K562 (cell line): ENCODE results near the gene ANO4. TPM values are rescaled to one million over a fixed set of nuclear protein-coding genes. Genes with fewer than 3 reads are reported as not detected.

Source experiments
- ATAC-seq: fragments of 200-7000 bp; cut with Tn5 transposase; 3 replicates; pipeline ENCODE4 v1.9.1; 2020; ENCODE audit warnings: moderate library complexity
- BruUV-seq: library from RNA; stranded (reverse); fragments of 400-500 nt; replicated peaks from 2 replicates; lab custom pipeline; 2021; lab: Mats Ljungman, UMichigan
- CTCF ChIA-PET: fragments of 300-600 bp; formaldehyde crosslinking; extraction: SDS; loops from one replicate; lab custom pipeline; 2021; ENCODE audit warnings: low intra/inter-chr PET ratio; lab: Yijun Ruan, JAX
- POLR2A ChIA-PET: fragments of 300-600, 350-650 bp; sonication (Branson Sonifier 250); formaldehyde crosslinking; extraction: SDS; loops from one replicate; lab custom pipeline; 2021; ENCODE audit warnings: antibody characterized with exemption, inconsistent platforms; lab: Yijun Ruan, JAX
- DNase-seq, 4 experiments: peaks; one replicate each; pipeline versions ENCODE4 v3.0.0 to v3.0.0-alpha.2; 2011 to 2018; ENCODE audit warnings: low spot score in 3 of 4, mixed read lengths in 3 of 4; ENCODE audit errors: extremely low read depth in 1 of 4
- FAIRE-seq: peaks from 2 replicates; lab custom pipeline; 2011; peaks lifted over from hg19 to GRCh38; lab: Jason Lieb, UNC
- H2AFZ ChIP-seq: 2 replicates; pipeline ENCODE4 v1.6.0; 2011; ENCODE audit warnings: low read depth, low read length, control low read depth, inconsistent platforms
- H3K27ac ChIP-seq: fragments of 200-600 bp; 3 replicates; pipeline ENCODE4 v1.8.0; 2011; ENCODE audit warnings: low read depth, mild to moderate bottlenecking, control low read depth, inconsistent platforms, low read length, moderate library complexity, mixed read lengths; ENCODE audit errors: extremely low read depth
- H3K27me3 ChIP-seq, 2 experiments: fragments of 300-600 bp in 1 of 2; 2 replicates in 1 of 2; 3 replicates in 1 of 2; pipeline versions ENCODE4 v1.6.0 to v1.8.0; 2011; ENCODE audit warnings: inconsistent platforms in 2 of 2, low read length in 2 of 2, mild to moderate bottlenecking in 1 of 2, mixed read lengths in 1 of 2, moderate library complexity in 1 of 2; ENCODE audit not compliant: control insufficient read depth in 2 of 2, insufficient read depth in 2 of 2
- H3K36me3 ChIP-seq: fragments of 300-600 bp; 3 replicates; pipeline ENCODE4 v1.8.0; 2011; ENCODE audit warnings: mild to moderate bottlenecking, low read length, inconsistent platforms; ENCODE audit not compliant: control insufficient read depth, insufficient read depth
- H3K4me1 ChIP-seq, 2 experiments: fragments of 200-600 bp in 1 of 2; replicated peaks in 1 of 2; 2 replicates in 1 of 2; 3 replicates in 1 of 2; pipeline versions ENCODE4 v1.5.1 to v1.8.0; 2011; ENCODE audit warnings: inconsistent platforms in 2 of 2, low read length in 2 of 2, mild to moderate bottlenecking in 1 of 2, mixed read lengths in 1 of 2, moderate library complexity in 1 of 2; ENCODE audit not compliant: control insufficient read depth in 2 of 2, insufficient read depth in 2 of 2
- H3K4me2 ChIP-seq: 2 replicates; pipeline ENCODE4 v1.6.1; 2011; ENCODE audit warnings: low read length, control low read depth, inconsistent platforms, mixed read lengths; ENCODE audit not compliant: insufficient read depth
- H3K4me3 ChIP-seq: fragments of 200-600 bp; sonication (generic), shearing (Covaris generic); 2 replicates; pipeline ENCODE4 v1.5.1; 2016; ENCODE audit warnings: control low read depth, inconsistent platforms
- H3K79me2 ChIP-seq: fragments of 200-600 bp; 3 replicates; pipeline ENCODE4 v1.8.0; 2011; ENCODE audit warnings: low read length, inconsistent platforms; ENCODE audit not compliant: control insufficient read depth, insufficient read depth
- H3K9ac ChIP-seq, 2 experiments: 2 replicates each; pipeline versions ENCODE4 v1.6.0 to v1.6.1; 2011; ENCODE audit warnings: low read depth in 2 of 2, low read length in 2 of 2, control low read depth in 1 of 2, inconsistent platforms in 1 of 2, mild to moderate bottlenecking in 1 of 2, mixed read lengths in 1 of 2; ENCODE audit not compliant: insufficient read depth in 1 of 2
- H3K9me1 ChIP-seq: one replicate; pipeline ENCODE4 v1.6.0; 2011; ENCODE audit warnings: inconsistent platforms, mild to moderate bottlenecking, low read length, moderate library complexity; ENCODE audit not compliant: control insufficient read depth, insufficient read depth
- H3K9me3 ChIP-seq: replicated peaks from 2 replicates; pipeline ENCODE4 v1.5.1; 2011; ENCODE audit warnings: low read depth, low read length, inconsistent platforms; ENCODE audit not compliant: control insufficient read depth, insufficient read depth
- H4K20me1 ChIP-seq: replicated peaks from 2 replicates; pipeline ENCODE4 v1.6.1; 2011; ENCODE audit warnings: low read length, inconsistent platforms, mixed read lengths; ENCODE audit not compliant: control insufficient read depth, insufficient read depth
- ARID2 ChIP-seq: fragments of 450-650 bp; IDR thresholded peaks from 2 replicates; pipeline ENCODE4 v1.6.1; 2017; ENCODE audit warnings: antibody characterized with exemption, mild to moderate bottlenecking
- CEBPB ChIP-seq: fragments of 450-650 bp; IDR thresholded peaks from 2 replicates; pipeline ENCODE4 v1.6.1; 2016; ENCODE audit warnings: missing genetic modification characterization, missing compliant biosample characterization
- MECOM ChIP-seq: fragments of 250-450 bp; sonication (Bioruptor Pico); IDR thresholded peaks from 2 replicates; pipeline ENCODE4 v1.8.0; 2022; ENCODE audit warnings: inconsistent platforms
- NBN ChIP-seq: fragments of 450-650 bp; IDR thresholded peaks from 2 replicates; pipeline ENCODE4 v1.6.1; 2016; ENCODE audit warnings: low read depth, mild to moderate bottlenecking
- PCBP2 ChIP-seq: fragments of 200-400 bp; formaldehyde crosslinking; IDR thresholded peaks from 2 replicates; pipeline ENCODE4 v1.6.1; 2018; ENCODE audit warnings: low read length, low read depth, mild to moderate bottlenecking, moderate library complexity; ENCODE audit not compliant: poor library complexity, severe bottlenecking
- PTTG1 ChIP-seq: fragments of 450-650 bp; IDR thresholded peaks from 2 replicates; pipeline ENCODE4 v1.6.1; 2016; ENCODE audit warnings: low read depth, mild to moderate bottlenecking, missing genetic modification characterization, missing compliant biosample characterization
- RB1 ChIP-seq: fragments of 450-650 bp; IDR thresholded peaks from 2 replicates; pipeline ENCODE4 v1.6.1; 2017; ENCODE audit warnings: low read depth, mild to moderate bottlenecking
- SAFB2 ChIP-seq: fragments of 200-400 bp; formaldehyde crosslinking; IDR thresholded peaks from 2 replicates; pipeline ENCODE4 v1.6.1; 2018; ENCODE audit warnings: borderline replicate concordance, low read length, low read depth, moderate library complexity; ENCODE audit not compliant: severe bottlenecking
- TFE3 ChIP-seq: fragments of 450-650 bp; formaldehyde crosslinking; IDR thresholded peaks from 2 replicates; pipeline ENCODE4 v1.4.0; 2020; ENCODE audit warnings: mild to moderate bottlenecking, mixed read lengths
- TRIM25 ChIP-seq: fragments of 450-650 bp; IDR thresholded peaks from 2 replicates; pipeline ENCODE4 v1.7.0; 2016; ENCODE audit warnings: borderline replicate concordance
- ZNF347 ChIP-seq: fragments of 450-650 bp; formaldehyde crosslinking; IDR thresholded peaks from 2 replicates; pipeline ENCODE4 v1.4.0; 2020; ENCODE audit warnings: low read depth, mild to moderate bottlenecking, moderate library complexity
- WGBS: fragments of 100-300 bp; shearing (Covaris generic); methylation state at CpG from one replicate; pipeline ENCODE4 v1.1.6; 2016; ENCODE audit warnings: low coverage, mixed read lengths; ENCODE audit not compliant: insufficient coverage; ENCODE audit errors: missing lambda C conversion rate; 5-methylcytosine and 5-hydroxymethylcytosine counted together
- in situ Hi-C: fragments of 300-500 bp; cut with MboI; formaldehyde crosslinking; loops from 4 replicates; pipeline ENCODE4 v1.15.0; 2018; ENCODE audit warnings: inconsistent platforms, mixed read lengths
- intact Hi-C: fragments of 100-400 bp; cut with micrococcal nuclease; formaldehyde crosslinking; loops from 2 replicates; pipeline ENCODE4 v1.14.2; 2022
- polyA plus RNA-seq, 8 experiments: library from polyadenylated mRNA; depleted of rRNA in 4 of 8; stranded (reverse) in 5 of 8; unstranded in 3 of 8; fragments of >200 nt; fragmentation: Nextera tagmentation in 2 of 8; fragmentation: Illumina TruSeq in 1 of 8; extraction: Ambion mirVana in 2 of 8; extraction: Trizol in 1 of 8; gene quantifications; 2 replicates each; pipeline versions ENCODE4 v1.2.1 to v1.2.3, GENCODE V29; 2011 to 2014; ENCODE audit warnings: inconsistent platforms in 1 of 8, missing spikeins in 1 of 8
- total RNA-seq, 7 experiments: library from RNA; depleted of rRNA in 6 of 7; stranded (reverse); fragments of >200 nt in 6 of 7; fragmentation: Illumina TruSeq in 2 of 7; extraction: Trizol in 2 of 7; gene quantifications; 2 replicates each; pipeline versions ENCODE4 v1.2.1 to v1.2.3, GENCODE V29; 2011 to 2021; ENCODE audit warnings: low replicate concordance in 1 of 7
- TF ChIP-seq, protein P1 (sequence below): IDR thresholded peaks from 2 replicates; pipeline ENCODE4 v1.6.1; 2014; ENCODE audit warnings: antibody characterized with exemption
- TF ChIP-seq, protein P2 (sequence below): fragments of 250-450 bp; sonication (Bioruptor Pico); IDR thresholded peaks from 2 replicates; pipeline ENCODE4 v1.5.0; 2020; ENCODE audit warnings: mild to moderate bottlenecking, borderline replicate concordance
- TF ChIP-seq, protein P3 (sequence below): fragments of 450-650 bp; IDR thresholded peaks from 2 replicates; pipeline ENCODE4 v1.6.1; 2018; ENCODE audit warnings: mild to moderate bottlenecking, low read depth; ENCODE audit not compliant: partially characterized antibody

The ANO4 gene
- total and polyA plus RNA-seq, 9 of the 15 experiments (the other 6 are each of a cell fraction or from before 2014, with no cell fraction given) = not detected

DNA sequence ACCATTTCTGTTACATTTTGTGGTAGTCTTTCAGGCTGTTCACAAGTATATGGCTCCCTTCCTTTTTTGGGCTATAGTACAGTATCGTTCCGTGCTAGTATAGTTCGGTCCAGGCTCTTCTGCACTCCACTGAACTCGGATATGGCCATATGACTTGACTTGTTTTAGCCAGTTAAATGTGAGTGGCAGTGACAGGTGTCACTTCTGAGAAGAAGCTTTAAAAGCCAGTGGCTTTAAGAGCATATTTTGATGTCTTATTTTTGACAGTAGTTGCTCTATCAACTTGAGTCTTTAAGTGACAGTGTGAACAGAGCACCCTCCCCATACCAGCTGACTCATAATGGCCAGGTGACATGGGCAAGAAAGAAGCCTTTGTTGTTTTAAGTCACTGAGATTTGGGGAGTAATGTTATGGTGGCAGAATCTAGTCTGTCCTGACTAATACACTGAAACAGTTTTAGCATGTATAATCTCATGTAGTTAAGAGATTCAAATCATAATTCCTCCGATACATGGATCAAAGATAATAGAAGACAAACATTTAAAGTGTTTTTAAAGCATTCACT, 64.6 kb downstream of the ANO4 start:
- intact Hi-C loops = no loop called here
- no peaks in the 10 kb centered on the region for H3K36me3 ChIP-seq
- no peaks in the 10 kb centered on the region for H3K9me1 ChIP-seq
- no peak for ATAC-seq
- no peak for DNase-seq
- no peak overlapping the region for H3K27ac ChIP-seq
- H3K4me2 ChIP-seq = no peak overlapping the region
- no peak overlapping the region for H2AFZ ChIP-seq
- FAIRE-seq = no peak
- H3K4me1 ChIP-seq = no peaks in the 10 kb centered on the region
- H3K9ac ChIP-seq = no peak overlapping the region
- H3K9me3 ChIP-seq = no peaks in the 10 kb centered on the region
- in situ Hi-C loops = no loop called here
- no peak overlapping the region for H3K4me3 ChIP-seq
- 1% methylated on average over 5 of the region's 5 CpGs for WGBS
- no peaks in the 10 kb centered on the region for H3K27me3 ChIP-seq
- H4K20me1 ChIP-seq = no peaks in the 10 kb centered on the region
- CTCF ChIA-PET = no interaction called here
- POLR2A ChIA-PET = no interaction called here
- H3K79me2 ChIP-seq = no peaks in the 10 kb centered on the region
- no TSS peak for BruUV-seq
- TF ChIP-seq RB1 = no peak
- no peak for TF ChIP-seq TRIM25
- TF ChIP-seq PCBP2 = no peak
- TF ChIP-seq SAFB2 = no peak
- no peak for TF ChIP-seq MECOM (CRISPR knock-in tag)
- TF ChIP-seq, protein P1, sequence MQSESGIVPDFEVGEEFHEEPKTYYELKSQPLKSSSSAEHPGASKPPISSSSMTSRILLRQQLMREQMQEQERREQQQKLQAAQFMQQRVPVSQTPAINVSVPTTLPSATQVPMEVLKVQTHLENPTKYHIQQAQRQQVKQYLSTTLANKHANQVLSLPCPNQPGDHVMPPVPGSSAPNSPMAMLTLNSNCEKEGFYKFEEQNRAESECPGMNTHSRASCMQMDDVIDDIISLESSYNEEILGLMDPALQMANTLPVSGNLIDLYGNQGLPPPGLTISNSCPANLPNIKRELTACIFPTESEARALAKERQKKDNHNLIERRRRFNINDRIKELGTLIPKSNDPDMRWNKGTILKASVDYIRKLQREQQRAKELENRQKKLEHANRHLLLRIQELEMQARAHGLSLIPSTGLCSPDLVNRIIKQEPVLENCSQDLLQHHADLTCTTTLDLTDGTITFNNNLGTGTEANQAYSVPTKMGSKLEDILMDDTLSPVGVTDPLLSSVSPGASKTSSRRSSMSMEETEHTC = no peak
- no peak for TF ChIP-seq ARID2
- TF ChIP-seq TFE3 (CRISPR knock-in tag) = no peak
- TF ChIP-seq ZNF347 (CRISPR knock-in tag) = no peak
- TF ChIP-seq, protein P2, sequence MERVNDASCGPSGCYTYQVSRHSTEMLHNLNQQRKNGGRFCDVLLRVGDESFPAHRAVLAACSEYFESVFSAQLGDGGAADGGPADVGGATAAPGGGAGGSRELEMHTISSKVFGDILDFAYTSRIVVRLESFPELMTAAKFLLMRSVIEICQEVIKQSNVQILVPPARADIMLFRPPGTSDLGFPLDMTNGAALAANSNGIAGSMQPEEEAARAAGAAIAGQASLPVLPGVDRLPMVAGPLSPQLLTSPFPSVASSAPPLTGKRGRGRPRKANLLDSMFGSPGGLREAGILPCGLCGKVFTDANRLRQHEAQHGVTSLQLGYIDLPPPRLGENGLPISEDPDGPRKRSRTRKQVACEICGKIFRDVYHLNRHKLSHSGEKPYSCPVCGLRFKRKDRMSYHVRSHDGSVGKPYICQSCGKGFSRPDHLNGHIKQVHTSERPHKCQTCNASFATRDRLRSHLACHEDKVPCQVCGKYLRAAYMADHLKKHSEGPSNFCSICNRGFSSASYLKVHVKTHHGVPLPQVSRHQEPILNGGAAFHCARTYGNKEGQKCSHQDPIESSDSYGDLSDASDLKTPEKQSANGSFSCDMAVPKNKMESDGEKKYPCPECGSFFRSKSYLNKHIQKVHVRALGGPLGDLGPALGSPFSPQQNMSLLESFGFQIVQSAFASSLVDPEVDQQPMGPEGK (CRISPR knock-in tag) = no peak
- no peak for TF ChIP-seq PTTG1
- no peak for TF ChIP-seq NBN
- TF ChIP-seq, protein P3, sequence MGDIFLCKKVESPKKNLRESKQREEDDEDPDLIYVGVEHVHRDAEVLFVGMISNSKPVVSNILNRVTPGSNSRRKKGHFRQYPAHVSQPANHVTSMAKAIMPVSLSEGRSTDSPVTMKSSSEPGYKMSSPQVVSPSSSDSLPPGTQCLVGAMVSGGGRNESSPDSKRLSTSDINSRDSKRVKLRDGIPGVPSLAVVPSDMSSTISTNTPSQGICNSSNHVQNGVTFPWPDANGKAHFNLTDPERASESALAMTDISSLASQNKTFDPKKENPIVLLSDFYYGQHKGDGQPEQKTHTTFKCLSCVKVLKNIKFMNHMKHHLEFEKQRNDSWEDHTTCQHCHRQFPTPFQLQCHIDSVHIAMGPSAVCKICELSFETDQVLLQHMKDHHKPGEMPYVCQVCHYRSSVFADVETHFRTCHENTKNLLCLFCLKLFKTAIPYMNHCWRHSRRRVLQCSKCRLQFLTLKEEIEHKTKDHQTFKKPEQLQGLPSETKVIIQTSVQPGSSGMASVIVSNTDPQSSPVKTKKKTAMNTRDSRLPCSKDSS = no peak
- TF ChIP-seq CEBPB = no peak
